Measurements from ENCODE around the gene SRPK3.

GRCh38 chrX:153769158-153769864 lies 11.5 kb upstream of the SRPK3 start:
- TF ChIP-seq CTCF (IDR thresholded peaks at IDR 0.05; ENCODE audit: extremely low read depth in 1 of 2, insufficient read depth in 1 of 2, low read depth in 1 of 2, low read length in 2 of 2) (no peak), POLR2A (IDR thresholded peaks at IDR 0.05; ENCODE audit: low read depth, low read length) (no peak), POLR2AphosphoS5 (IDR thresholded peaks at IDR 0.05; ENCODE audit: insufficient read depth, low read depth, low read length) (no peak)

All from endothelial cell of umbilical vein (primary cell).